GM12801 (cell line): Measurements from ENCODE around the gene TRDMT1.

Experiments used
- TF ChIP-seq, protein P1 (sequence below): IDR thresholded peaks from one replicate; pipeline ENCODE4 v1.5.1; 2011; ENCODE audit warnings: control low read depth; ENCODE audit not compliant: insufficient read length; ENCODE audit errors: extremely low read depth

Gene TRDMT1

DNA sequence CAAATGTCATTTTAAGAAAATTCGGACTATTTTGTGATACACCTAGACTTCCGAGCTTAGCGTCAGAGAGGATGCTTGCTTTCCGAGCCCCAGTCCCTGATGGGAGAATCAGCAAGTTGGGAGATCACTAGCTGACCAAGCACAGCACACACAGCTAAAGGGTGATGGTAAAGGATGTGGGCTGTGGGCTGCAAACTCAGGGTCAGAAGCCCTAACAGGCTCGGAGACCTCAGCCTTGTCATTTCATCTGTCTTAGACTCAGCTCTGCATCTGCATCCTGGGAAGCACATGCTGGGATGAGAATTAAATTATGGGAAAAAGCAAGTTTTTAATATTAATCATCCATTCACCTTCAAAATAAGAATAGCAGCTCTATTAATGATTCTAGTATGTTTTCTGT lies 75.1 kb downstream of the TRDMT1 start:
- TF ChIP-seq, protein P1, sequence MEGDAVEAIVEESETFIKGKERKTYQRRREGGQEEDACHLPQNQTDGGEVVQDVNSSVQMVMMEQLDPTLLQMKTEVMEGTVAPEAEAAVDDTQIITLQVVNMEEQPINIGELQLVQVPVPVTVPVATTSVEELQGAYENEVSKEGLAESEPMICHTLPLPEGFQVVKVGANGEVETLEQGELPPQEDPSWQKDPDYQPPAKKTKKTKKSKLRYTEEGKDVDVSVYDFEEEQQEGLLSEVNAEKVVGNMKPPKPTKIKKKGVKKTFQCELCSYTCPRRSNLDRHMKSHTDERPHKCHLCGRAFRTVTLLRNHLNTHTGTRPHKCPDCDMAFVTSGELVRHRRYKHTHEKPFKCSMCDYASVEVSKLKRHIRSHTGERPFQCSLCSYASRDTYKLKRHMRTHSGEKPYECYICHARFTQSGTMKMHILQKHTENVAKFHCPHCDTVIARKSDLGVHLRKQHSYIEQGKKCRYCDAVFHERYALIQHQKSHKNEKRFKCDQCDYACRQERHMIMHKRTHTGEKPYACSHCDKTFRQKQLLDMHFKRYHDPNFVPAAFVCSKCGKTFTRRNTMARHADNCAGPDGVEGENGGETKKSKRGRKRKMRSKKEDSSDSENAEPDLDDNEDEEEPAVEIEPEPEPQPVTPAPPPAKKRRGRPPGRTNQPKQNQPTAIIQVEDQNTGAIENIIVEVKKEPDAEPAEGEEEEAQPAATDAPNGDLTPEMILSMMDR: no peak

DNA sequence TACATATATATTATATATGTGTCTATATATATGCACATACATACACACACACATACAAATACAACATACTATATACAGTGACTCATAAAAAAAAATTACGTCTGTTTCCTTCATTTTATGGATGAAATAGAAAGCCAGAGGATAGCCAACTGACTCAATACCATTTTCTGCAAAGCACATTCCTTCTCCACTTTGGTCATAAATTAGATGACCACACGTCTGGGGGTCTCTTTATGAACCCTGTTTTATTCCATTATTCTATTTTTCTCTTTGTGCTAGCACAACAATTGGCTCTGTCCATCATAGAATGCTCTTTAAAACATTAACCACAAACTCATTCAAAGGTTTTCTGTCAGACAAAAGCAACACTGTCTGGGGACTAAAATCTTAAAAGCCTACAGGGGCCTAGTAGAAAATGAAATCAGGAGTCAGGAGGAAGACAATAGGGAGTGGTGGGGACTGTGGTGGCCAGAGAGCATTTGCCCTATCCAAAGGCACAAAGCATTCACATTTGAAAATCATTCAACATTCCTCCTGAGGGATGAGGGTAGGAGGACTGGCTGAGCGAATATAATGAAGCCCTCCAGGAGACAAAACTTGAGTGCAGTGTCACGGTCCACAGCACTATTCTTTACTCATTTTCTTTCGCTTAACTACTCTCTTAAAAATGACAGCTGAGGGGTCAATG lies 76.1 kb downstream of the TRDMT1 start:
- TF ChIP-seq, protein P1: no peak

DNA sequence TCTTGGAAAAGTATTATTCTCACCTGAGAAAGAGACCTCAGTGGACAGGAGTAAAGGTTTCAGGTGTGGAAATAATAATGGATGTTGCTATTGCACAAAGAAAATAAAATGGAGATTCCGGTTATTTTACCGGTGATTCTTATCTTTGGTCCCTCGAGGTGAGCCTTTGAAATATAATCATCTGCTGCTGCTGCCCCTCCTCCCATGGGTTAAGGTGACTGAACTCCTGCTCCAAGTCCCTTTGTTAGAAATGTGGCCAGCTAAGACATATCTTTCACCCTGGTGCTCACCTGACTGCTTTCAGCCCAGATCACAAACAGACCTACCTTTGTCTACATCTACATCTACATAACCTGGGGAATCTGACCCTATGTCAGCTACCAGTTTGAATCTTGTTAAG lies 77.5 kb downstream of the TRDMT1 start:
- TF ChIP-seq, protein P1: no peak

DNA sequence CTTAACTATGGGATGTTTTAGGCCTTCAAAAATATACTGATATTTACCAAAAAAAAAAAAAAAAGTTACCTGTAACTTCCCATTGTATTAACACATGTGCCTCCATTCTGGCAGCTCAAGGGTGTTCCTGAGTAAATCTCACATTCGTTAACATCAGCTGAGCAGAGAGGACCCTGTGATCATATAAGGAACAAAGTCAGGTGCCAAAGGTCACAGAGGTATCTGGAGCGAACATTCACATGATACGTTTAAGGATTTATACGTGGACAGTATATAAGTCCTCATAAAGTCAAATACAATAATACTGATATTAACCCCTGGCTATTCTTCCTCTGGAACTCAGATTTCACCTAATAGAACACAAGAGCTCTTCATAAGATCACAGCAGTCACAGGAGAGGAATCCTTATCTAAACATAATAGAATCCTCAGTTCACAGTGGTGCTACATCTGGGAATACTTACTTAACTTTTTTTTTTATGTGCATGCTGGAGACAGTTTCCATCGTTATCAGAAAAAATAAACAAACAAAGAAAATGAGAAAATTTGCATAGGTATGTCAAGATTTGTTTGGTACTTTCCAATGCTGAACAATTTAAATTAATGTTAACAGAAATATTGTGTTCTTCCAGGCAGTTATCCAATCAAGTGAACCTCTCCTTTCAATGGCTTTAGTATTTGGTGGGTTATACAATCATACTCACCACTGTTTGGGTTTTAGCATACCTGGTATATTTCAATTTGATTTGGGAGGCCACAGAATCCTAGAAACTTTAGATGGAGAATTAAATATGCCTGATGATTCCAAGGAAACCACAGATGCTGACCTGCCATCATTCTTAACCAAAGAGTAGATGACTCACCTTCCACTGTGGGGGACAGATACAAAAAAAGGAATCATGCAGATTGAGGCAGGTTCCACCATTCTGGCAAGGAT lies 78.5 kb downstream of the TRDMT1 start:
- TF ChIP-seq, protein P1: no peak

DNA sequence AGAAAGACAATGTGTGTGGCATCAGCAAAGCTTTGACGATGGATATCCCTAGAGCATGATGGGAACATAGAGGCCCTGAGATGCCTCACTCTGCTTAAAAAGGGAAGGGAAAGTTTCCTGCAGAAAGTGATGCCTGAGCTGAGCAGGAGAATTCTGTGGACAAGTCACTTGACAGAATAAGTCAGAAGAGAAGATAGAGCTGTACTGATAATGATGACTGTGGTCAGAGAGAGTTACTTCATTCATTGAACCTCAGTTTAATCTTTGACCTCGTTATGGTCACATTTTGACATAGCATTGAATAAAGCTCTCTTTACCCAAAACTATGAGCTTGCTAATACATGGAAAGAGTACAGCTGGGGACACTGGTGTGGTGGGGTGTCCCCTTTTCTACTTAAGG lies 79.4 kb downstream of the TRDMT1 start:
- TF ChIP-seq, protein P1: no peak

DNA sequence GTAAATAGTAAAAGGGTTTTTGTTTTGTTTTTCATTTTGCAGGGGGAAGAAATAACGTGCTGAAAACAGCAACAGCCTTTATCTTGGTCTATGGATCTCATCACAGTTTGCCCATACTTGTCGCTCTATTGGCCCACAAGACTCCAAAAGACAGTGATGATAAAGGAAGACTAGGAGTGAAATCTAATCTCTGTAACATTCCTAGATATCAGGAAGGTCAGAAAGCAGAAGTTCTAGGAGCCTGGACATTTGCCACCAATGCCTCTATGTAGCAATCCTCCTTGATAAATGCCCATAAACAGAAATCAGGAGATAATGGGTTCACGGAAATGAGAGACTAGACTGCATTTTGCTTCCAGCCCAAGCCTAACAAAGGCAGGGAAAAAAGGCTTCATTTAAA lies 80.8 kb downstream of the TRDMT1 start:
- TF ChIP-seq, protein P1: no peak

DNA sequence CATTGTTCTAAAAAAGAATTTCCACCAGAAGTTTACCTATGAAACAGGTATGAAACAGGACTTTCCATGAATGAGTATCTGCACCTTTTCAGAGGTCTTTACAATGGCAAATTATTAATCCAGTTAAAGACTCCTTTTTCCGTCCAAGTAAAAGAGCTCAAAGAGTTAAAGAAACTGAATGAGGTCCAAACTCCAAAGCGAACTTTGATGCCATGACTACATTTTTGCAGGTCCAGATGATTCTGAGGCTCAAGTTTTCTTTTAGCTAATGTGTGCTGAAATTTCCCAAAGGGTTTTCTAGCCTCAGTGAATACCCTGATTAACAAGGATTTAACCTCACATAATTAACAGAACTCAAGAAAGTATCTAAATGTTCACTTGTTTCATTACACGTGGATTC lies 81.6 kb downstream of the TRDMT1 start:
- TF ChIP-seq, protein P1: no peak
